Glutamatergic neuron (in vitro differentiated cells): Measurements from ENCODE around the gene FSTL4. TPM values are rescaled to one million over a fixed set of nuclear protein-coding genes. Genes with fewer than 3 reads are reported as not detected.

Experiments used
- DNase-seq: peaks from one replicate; pipeline ENCODE4 v3.0.0; 2022
- H3K27ac Mint-ChIP-seq: one replicate; pipeline ENCODE4 v1.8.0; 2020; ENCODE audit warnings: mild to moderate bottlenecking, mixed read lengths, inconsistent platforms; ENCODE audit not compliant: unreplicated experiment
- H3K27me3 Mint-ChIP-seq: one replicate; pipeline ENCODE4 v1.8.0; 2020; ENCODE audit warnings: mild to moderate bottlenecking, moderate library complexity, mixed read lengths, inconsistent platforms; ENCODE audit not compliant: unreplicated experiment
- H3K36me3 Mint-ChIP-seq: one replicate; pipeline ENCODE4 v1.8.0; 2020; ENCODE audit warnings: mild to moderate bottlenecking, mixed read lengths, inconsistent platforms; ENCODE audit not compliant: unreplicated experiment
- H3K4me1 Mint-ChIP-seq: one replicate; pipeline ENCODE4 v1.8.0; 2020; ENCODE audit warnings: mild to moderate bottlenecking, low read depth, mixed read lengths, inconsistent platforms; ENCODE audit not compliant: unreplicated experiment
- H3K4me3 Mint-ChIP-seq: one replicate; pipeline ENCODE4 v1.8.0; 2020; ENCODE audit warnings: mild to moderate bottlenecking, mixed read lengths, inconsistent platforms; ENCODE audit not compliant: unreplicated experiment
- H3K9me3 Mint-ChIP-seq: one replicate; pipeline ENCODE4 v1.8.0; 2020; ENCODE audit warnings: mild to moderate bottlenecking, moderate library complexity, mixed read lengths, inconsistent platforms; ENCODE audit not compliant: unreplicated experiment
- total RNA-seq: library from RNA; stranded (reverse); fragmentation: NEBNext Ultra II Directional; extraction: Animal tissue kit (Norgen Biotek cat#: 25700); gene quantifications from one replicate; pipeline ENCODE4 v1.2.1, GENCODE V29; 2021; ENCODE audit not compliant: unreplicated experiment
- TF ChIP-seq, protein P1 (sequence below): fragments of 200-600 bp; sonication (generic); IDR thresholded peaks from one replicate; pipeline ENCODE4 v1.5.0; 2021; ENCODE audit not compliant: partially characterized antibody, unreplicated experiment

Gene FSTL4
- total RNA-seq, 1 donor from 2014 or later, result 29.0 TPM

DNA sequence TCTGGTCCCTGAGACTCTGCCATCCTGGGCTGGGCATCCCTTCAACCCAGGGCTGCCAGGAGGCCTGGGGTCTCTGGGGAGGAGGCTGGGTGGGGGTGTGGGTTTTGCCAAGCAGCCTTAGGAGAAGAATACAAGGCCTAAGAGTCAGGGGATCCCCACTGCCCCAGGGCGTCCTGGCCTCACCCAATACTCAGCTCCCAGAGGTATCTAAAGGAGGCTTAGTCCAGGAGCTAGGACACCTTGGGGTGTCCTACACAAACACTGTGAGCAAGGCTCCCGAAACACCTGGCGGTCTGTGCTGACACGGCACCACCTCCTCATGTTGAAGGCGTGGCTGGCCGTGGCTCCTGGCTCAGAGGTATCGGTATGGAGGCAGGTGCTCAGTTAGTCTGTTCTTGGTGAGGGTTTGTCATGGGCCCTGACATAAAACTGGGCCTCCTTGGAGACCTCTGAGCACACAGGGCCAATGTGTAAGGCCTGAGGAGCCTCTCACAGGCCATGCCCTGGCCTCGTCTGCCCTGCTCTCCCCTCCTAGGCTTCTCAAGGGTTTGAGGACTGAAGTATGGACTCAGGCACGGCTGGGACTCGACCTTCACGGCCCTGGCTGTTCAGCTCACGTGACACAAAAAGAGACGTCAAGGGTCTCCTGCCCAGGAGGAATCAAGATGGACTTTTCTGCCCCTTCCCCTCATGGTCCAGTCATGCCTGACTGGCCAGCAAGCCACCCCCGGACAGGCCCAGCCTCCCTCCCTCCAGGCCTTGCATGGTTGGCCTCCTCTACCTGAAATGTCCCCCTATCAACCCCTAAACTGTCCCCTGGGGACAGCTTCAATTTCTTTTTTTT is 277.3 kb downstream of the FSTL4 start:
- no peak overlapping the region for H3K4me3 Mint-ChIP-seq
- peaks cover under 1% of the 10 kb centered on the region for H3K36me3 Mint-ChIP-seq
- TF ChIP-seq, protein P1, sequence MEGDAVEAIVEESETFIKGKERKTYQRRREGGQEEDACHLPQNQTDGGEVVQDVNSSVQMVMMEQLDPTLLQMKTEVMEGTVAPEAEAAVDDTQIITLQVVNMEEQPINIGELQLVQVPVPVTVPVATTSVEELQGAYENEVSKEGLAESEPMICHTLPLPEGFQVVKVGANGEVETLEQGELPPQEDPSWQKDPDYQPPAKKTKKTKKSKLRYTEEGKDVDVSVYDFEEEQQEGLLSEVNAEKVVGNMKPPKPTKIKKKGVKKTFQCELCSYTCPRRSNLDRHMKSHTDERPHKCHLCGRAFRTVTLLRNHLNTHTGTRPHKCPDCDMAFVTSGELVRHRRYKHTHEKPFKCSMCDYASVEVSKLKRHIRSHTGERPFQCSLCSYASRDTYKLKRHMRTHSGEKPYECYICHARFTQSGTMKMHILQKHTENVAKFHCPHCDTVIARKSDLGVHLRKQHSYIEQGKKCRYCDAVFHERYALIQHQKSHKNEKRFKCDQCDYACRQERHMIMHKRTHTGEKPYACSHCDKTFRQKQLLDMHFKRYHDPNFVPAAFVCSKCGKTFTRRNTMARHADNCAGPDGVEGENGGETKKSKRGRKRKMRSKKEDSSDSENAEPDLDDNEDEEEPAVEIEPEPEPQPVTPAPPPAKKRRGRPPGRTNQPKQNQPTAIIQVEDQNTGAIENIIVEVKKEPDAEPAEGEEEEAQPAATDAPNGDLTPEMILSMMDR, result no peak
- peaks cover 7% of the 10 kb centered on the region for H3K27me3 Mint-ChIP-seq
- H3K27ac Mint-ChIP-seq, result no peak overlapping the region
- H3K4me1 Mint-ChIP-seq, result peaks cover 10% of the 10 kb centered on the region
- no peak for DNase-seq
- H3K9me3 Mint-ChIP-seq, result peaks cover 3% of the 10 kb centered on the region

DNA sequence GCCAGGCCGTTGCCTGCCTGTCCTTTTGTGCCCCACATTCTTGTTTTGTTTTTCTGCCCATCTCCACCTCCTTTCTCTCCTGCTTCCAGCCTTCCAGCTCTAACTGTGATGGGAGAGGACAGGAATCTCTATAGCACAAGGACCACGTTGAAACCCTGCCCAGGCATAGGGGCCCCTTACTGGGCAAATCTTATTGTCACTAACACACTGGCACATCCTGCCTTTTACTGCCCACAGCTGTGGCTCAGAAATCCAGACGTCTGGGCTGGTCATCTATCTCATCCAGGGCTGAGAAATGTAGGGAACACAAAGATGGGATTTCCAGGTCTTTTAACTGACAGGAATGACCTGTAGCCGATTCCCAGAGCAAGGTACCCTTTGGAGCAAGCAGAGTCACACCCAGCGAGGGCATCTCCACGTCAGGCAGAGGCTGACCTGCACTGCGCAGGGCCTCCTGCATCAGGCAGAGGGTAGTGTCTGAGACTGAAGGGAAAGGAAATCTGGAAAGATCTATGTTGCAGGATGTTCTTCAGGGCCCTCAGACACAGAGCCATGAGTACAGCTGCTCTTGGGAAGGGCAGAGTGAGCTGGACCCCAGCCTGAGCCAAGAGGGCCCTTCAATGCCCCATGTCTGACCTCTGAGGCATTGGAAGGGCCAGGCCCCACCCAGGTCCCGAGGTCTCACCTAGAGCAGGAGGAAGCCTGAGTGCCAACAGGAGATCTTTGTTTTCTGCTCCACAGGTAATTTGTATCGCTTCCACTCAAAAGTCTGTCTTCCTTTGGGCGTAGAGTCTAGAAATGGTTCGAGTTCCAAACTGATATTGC is 278.8 kb downstream of the FSTL4 start:
- H3K27me3 Mint-ChIP-seq, result peaks cover 7% of the 10 kb centered on the region
- peaks cover 11% of the 10 kb centered on the region for H3K4me1 Mint-ChIP-seq
- TF ChIP-seq, protein P1, result no peak
- H3K27ac Mint-ChIP-seq, result no peak overlapping the region
- DNase-seq, result no peak
- no peak overlapping the region for H3K4me3 Mint-ChIP-seq
- peaks cover 6% of the 10 kb centered on the region for H3K36me3 Mint-ChIP-seq
- peaks cover 3% of the 10 kb centered on the region for H3K9me3 Mint-ChIP-seq

DNA sequence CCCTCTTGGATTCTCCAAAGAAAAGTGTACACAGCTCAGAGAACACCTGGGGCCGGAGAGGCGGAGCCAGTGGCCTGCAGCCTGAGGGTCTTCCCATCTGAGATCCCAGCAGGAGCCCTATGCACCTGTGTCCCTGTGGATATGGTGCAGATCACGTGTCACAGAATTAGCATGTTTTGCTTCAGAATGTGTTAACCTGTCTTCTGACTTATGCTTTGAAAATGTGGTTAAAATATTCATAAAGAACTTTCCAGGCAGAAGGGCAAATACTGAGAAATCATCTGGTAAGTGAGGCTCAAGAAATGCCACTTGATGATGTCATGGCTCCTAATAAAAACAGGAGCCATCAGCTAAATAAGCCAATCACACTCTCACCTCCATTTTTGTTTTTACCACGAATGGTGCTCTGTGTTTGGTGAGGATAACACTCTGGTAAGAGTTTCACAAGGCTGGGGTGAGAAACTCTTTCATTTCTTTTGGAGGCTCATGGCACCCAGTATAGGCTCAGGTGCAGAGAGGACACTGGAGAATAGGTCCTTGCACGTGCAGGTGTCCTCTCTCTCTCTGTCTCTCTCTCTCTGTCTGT is 279.8 kb downstream of the FSTL4 start:
- peaks cover 6% of the 10 kb centered on the region for H3K36me3 Mint-ChIP-seq
- TF ChIP-seq, protein P1, result no peak
- no peak overlapping the region for H3K4me3 Mint-ChIP-seq
- DNase-seq, result no peak
- H3K27me3 Mint-ChIP-seq, result peaks cover 2% of the 10 kb centered on the region
- no peak overlapping the region for H3K27ac Mint-ChIP-seq
- H3K4me1 Mint-ChIP-seq, result peaks cover 11% of the 10 kb centered on the region
- H3K9me3 Mint-ChIP-seq, result peaks cover 3% of the 10 kb centered on the region

DNA sequence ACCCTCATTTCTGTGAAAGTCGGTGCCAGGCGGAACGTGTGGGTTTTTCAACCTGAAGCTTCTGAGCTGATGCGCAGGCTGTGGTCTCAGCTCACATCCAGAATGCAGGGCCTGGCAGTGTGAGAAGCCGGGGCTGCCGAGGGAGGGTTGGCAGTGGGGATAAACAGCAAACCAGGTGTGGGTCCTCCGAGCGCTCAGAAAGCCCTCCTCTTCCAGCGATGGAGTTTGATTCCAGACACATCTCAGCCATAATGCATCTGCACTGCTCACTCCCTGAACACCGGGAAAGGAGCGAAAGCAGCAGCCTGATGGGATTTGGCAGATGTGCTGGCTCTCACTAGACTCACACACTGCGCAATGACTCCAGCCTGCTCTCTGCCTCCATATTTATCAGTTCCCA is 280.4 kb downstream of the FSTL4 start:
- peaks cover 2% of the 10 kb centered on the region for H3K27me3 Mint-ChIP-seq
- TF ChIP-seq, protein P1, result no peak
- no peak overlapping the region for H3K27ac Mint-ChIP-seq
- no peak overlapping the region for H3K4me3 Mint-ChIP-seq
- H3K36me3 Mint-ChIP-seq, result peaks cover 6% of the 10 kb centered on the region
- no peak for DNase-seq
- peaks cover 11% of the 10 kb centered on the region for H3K4me1 Mint-ChIP-seq
- H3K9me3 Mint-ChIP-seq, result peaks cover 2% of the 10 kb centered on the region
